Keratinocyte (primary cell): ENCODE data around the gene UQCC2.

ENCODE experiments used
- CTCF ChIP-seq, 3 experiments: IDR thresholded peaks in 1 of 3; conservative IDR thresholded peaks in 1 of 3; optimal IDR thresholded peaks in 1 of 3; 2 replicates in 2 of 3; 3 replicates in 1 of 3; pipeline versions ENCODE3 to v1.5.1; 2011; ENCODE audit warnings: low read length in 3 of 3, mild to moderate bottlenecking in 3 of 3, moderate library complexity in 2 of 3, control low read depth in 1 of 3, inconsistent platforms in 1 of 3; ENCODE audit not compliant: insufficient read depth in 2 of 3; ENCODE audit errors: extremely low read depth in 1 of 3
- EZH2 ChIP-seq: IDR thresholded peaks from one replicate; pipeline ENCODE4 v1.6.1; 2012; ENCODE audit warnings: inconsistent platforms, mild to moderate bottlenecking, low read length, moderate library complexity

DNA sequence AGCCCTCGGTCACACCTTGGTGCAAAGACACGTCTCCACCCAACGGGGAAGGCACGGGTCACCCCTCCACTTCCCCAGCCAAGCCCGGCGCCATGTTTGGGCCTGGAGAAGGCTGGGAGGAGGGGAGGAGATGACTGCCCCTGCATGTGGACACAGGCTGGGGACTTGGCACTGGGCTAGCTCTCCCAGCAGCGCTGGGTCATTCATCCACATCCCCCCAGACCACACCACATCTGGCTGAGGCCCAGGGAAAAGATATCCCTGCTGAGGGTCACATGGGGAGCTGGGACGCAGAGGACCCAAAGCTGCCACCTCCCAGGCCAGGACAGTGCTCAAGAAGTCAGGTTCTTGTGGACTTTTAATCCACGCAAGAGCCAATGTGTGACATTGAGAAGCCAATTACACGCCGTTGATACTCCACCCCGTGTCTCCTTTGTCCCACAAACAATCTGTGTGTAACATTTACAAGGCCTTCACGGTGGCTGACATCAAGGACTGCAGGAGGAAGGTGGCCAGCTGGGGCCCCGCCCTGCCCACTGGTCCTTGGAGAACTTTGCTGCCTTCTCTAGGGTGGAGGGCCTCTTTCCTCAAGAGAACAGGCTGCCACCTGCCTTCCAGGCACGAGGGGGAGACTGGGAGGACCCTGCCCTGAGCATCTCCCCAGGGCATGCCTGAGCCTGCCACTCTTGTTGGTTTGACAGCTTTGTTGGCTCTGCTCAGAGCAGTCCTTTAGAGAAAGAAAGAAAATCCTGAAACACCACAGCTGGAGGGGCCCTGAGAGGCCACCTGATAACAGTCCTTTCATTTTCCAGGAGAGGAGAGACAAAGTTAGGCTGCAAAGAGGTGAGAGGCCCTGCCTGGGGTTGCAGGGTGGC is 40.5 kb upstream of the UQCC2 start:
- TF ChIP-seq CTCF (optimal IDR thresholded peaks at IDR 0.05 in 1 of 3, IDR thresholded peaks at IDR 0.05 in 1 of 3, conservative IDR thresholded peaks at IDR 0.05 in 1 of 3; ENCODE audit: extremely low read depth in 1 of 3, insufficient read depth in 2 of 3, low read length in 3 of 3) (no peak), EZH2 (no peak)
